Jurkat, Clone E6-1 (cell line): Measurements from ENCODE around the gene PCDHGA11. TPM values are rescaled to one million over a fixed set of nuclear protein-coding genes. Genes with fewer than 3 reads are reported as not detected.
"Not testable (repeated sequence)": the region's sequence is repeated elsewhere in the genome, so short reads cannot be mapped to it uniquely, and the experiment has no call there.

Experiments
- DNase-seq: peaks from one replicate; pipeline ENCODE4 v3.0.0-alpha.2; 2011; ENCODE audit warnings: low read depth, low spot score
- H3K4me3 ChIP-seq: 2 replicates; pipeline ENCODE4 v1.5.1; 2011; ENCODE audit warnings: mild to moderate bottlenecking, low read length, control low read depth, moderate library complexity
- polyA plus RNA-seq: library from polyadenylated mRNA; unstranded; fragments of >200 nt; gene quantifications from one replicate; pipeline ENCODE4 v1.2.1, GENCODE V29; 2012; ENCODE audit warnings: missing spikeins; ENCODE audit not compliant: insufficient read length, insufficient read depth

PCDHGA11 gene
- not detected for polyA plus RNA-seq

- no peak within 1 kb of the TSS for H3K4me3 ChIP-seq
- DNase-seq = peak; percentile 24
Measured at GRCh38 chr5:141420855-141421488, at the start of gene PCDHGA11. TSS of gene PCDHGA11 (plus strand) at chr5:141421051. CDS start at chr5:141421228, 177 bp downstream.

- no peak for DNase-seq
- H3K4me3 ChIP-seq = no peak overlapping the region
Measured at GRCh38 chr5:141371572-141372475, 49.0 kb upstream of the PCDHGA11 start.

- DNase-seq = no peak
- H3K4me3 ChIP-seq = no peak within 1 kb of the TSS
Measured at GRCh38 chr5:141373673-141374317, 47.1 kb upstream of the PCDHGA11 start, which contains the start of gene PCDHGA6. TSS of gene PCDHGA6 (plus strand) at chr5:141373891. CDS start at chr5:141374084, 193 bp downstream.

GRCh38 chr5:141374627-141375026, 46.2 kb upstream of the PCDHGA11 start:
- H3K4me3 ChIP-seq = no peak overlapping the region

GRCh38 chr5:141375444-141376155, 45.3 kb upstream of the PCDHGA11 start:
- DNase-seq, H3K4me3 ChIP-seq: not testable (repeated sequence)

More at GRCh38 chr5:141374627-141375026, 46.2 kb upstream of the PCDHGA11 start:
- no peak for DNase-seq

- DNase-seq = no peak
- H3K4me3 ChIP-seq = no peak within 1 kb of the TSS
Measured at GRCh38 chr5:141382469-141383294, 38.2 kb upstream of the PCDHGA11 start, which contains the start of gene PCDHGA7. TSS of gene PCDHGA7 (plus strand) at chr5:141382742. CDS start at chr5:141382900, 158 bp downstream.

GRCh38 chr5:141383345-141383744, 37.5 kb upstream of the PCDHGA11 start:
- H3K4me3 ChIP-seq = no peak overlapping the region
- no peak for DNase-seq

GRCh38 chr5:141384471-141385267, 36.2 kb upstream of the PCDHGA11 start:
- no peak for DNase-seq

GRCh38 chr5:141387557-141388311, 33.1 kb upstream of the PCDHGA11 start, which contains the start of gene PCDHGB4:
TSS of gene PCDHGB4 (plus strand) at chr5:141387698. CDS start at chr5:141387885, 187 bp downstream.
- DNase-seq = not testable (repeated sequence)

More at GRCh38 chr5:141384471-141385267, 36.2 kb upstream of the PCDHGA11 start:
- H3K4me3 ChIP-seq = no peak overlapping the region

GRCh38 chr5:141388661-141389060, 32.2 kb upstream of the PCDHGA11 start:
- H3K4me3 ChIP-seq = no peak overlapping the region
- no peak for DNase-seq

More at GRCh38 chr5:141387557-141388311, 33.1 kb upstream of the PCDHGA11 start, which contains the start of gene PCDHGB4:
- H3K4me3 ChIP-seq = not testable (repeated sequence)

- DNase-seq = no peak
- H3K4me3 ChIP-seq = no peak overlapping the region
Measured at GRCh38 chr5:141389153-141390042, 31.5 kb upstream of the PCDHGA11 start.

- no peak for DNase-seq
- H3K4me3 ChIP-seq = no peak within 1 kb of the TSS
Measured at GRCh38 chr5:141392429-141393198, 28.2 kb upstream of the PCDHGA11 start, which contains the start of gene PCDHGA8. TSS of gene PCDHGA8 (plus strand) at chr5:141392633. CDS start at chr5:141392814, 181 bp downstream.

GRCh38 chr5:141393267-141393666, 27.6 kb upstream of the PCDHGA11 start:
- DNase-seq = no peak
- H3K4me3 ChIP-seq = no peak overlapping the region

- H3K4me3 ChIP-seq, DNase-seq: not testable (repeated sequence)
Measured at GRCh38 chr5:141394401-141395187, 26.3 kb upstream of the PCDHGA11 start.
